H54 (cell line): ENCODE data around the gene FRMD3.

ENCODE experiments used
- DNase-seq: peaks from one replicate; pipeline ENCODE4 v3.0.0; 2011; ENCODE audit warnings: low spot score, mixed read lengths; ENCODE audit not compliant: insufficient read length
- FAIRE-seq: peaks from 3 replicates; lab custom pipeline; 2011; peaks lifted over from hg19 to GRCh38; lab: Jason Lieb, UNC
- POLR2A ChIP-seq: IDR thresholded peaks from 2 replicates; pipeline ENCODE4 v1.6.1; 2011; ENCODE audit warnings: low read depth, mild to moderate bottlenecking, low read length

Gene FRMD3

DNA sequence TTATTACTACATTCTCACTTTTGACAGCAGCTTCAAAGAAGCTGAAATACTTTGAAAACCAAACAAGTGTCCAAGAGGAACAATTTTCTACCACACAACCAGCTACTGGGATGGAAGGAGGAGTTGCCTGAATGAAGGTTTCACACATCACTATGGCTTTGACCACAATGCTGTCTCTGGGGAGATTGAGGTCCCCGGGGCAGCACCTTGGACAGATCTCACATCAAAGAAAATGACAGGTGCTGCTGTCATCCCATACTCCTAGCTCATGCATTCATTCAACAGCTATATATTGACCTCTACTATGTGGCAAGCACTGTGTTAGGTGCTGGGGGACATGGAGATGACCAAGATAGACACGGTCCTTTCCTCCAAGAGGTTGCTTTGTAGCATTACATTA, 242.1 kb downstream of the FRMD3 start:
- TF ChIP-seq POLR2A, result no peak
- FAIRE-seq (no peak), DNase-seq (no peak)

DNA sequence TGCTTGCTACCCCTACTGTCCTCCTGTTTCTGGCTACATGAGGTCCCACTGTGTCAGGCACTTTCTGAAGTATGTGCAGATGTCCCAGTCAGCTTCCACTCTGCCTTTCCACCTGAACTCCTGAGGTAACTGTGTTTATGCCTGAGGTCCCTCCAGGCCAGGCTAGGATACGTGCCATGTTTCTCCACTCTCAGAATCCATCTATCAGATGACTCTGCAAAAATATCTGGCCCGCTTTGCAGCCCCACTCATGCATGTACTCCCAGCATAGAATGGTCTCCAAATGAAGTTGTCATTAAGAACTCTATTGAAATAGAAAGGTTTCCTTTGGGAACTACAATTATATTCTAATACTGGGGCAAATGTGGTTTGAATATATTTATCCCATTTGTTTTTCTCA, 243.4 kb downstream of the FRMD3 start:
- no peak for DNase-seq
- no peak for FAIRE-seq
- TF ChIP-seq POLR2A, result no peak

DNA sequence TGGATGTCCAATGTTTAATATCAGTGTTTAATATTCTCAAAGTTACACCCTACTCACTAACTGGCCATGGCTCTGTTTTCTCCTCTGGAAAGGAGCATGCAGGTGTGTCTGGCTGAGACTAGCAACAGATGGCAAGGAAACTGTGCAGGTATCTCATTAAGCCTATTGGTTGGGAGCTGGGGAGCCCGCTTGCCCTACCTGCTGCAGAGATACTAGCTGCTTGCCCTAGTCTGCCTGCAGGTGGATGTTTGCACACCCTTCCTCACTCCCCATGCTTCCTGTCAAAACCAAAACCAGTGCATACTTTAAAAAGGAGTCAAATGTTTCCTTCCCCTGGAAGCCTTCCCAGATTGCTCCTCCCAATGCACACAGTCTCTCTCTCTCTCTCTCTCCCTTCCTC, 247.0 kb downstream of the FRMD3 start:
- no peak for FAIRE-seq
- TF ChIP-seq POLR2A, result no peak
- DNase-seq, result no peak

DNA sequence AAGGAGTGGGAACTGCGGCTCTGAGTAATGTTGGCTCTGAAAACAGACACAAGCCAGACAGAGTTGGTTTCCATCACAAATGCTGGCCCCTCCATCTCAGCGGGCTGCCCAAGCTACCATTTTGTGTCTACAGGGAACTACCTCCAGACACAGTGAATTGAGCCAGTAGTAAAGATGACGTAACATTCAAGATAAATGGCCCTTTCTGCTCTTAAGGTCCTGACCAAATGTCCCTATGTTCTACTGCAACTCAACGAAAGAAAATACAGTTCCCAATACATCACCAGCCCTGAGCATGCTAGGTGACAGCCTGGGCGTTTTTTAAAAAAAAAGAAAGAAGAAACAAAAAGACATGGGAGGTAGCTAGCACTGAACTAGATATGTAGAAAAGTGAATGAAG, 247.5 kb downstream of the FRMD3 start:
- no peak for TF ChIP-seq POLR2A
- no peak for DNase-seq
- no peak for FAIRE-seq

DNA sequence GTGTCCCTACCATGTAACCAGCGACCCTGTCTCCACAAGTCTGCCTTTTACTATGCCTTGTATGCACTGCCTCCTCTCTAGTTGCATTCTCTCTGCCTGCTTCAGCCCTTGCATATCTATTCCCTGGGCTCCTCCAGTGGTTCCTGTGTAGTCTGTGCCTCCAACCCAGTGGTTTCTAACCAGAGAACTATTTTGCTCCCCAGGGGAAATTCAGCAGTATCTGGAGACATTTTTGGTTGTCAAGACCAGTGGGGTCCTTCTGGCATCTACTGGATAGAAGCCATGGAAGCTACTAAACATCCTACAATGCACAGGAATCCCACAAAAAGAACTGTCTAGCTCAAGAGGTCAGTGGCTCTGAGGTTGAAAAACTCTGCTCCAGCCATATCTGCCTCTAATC, 251.2 kb downstream of the FRMD3 start:
- DNase-seq (no peak), FAIRE-seq (no peak)
- TF ChIP-seq POLR2A, result no peak

DNA sequence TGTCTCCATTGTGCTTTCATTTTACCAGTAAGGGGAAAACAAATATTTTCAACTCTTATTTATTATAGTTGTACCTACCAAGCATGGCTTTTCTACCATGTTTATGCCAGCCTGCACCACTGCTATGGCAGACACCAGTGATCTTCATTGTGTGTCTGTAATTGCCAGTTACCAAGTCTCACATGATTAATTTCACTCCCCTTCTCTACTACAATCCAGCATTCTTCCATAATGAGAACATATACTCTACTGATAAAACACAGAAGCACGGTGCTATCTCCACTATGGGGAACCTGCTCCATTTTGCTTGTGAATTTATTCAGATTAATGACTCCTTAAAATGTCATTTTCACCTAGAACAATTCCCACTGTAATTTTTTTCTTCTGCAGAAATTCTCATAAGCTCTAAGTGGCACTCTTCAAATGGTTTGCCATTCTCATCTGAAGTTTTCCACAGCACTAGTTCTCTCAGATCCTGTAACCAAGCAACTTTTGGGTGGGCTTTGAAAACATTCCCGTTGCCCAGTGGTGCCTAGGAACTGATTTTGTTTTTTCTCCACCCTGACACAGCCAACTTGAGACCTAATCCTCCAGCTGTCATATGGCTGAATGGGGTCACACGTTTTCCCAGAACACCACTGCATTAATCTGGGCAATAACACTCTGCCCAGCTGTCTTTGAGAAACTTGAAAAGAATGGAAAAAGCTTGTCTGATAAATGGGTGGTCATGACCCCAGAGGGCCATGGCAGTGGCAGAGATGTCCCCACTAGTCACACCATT, 252.6 kb downstream of the FRMD3 start:
- TF ChIP-seq POLR2A, result no peak
- no peak for FAIRE-seq
- DNase-seq, result no peak

DNA sequence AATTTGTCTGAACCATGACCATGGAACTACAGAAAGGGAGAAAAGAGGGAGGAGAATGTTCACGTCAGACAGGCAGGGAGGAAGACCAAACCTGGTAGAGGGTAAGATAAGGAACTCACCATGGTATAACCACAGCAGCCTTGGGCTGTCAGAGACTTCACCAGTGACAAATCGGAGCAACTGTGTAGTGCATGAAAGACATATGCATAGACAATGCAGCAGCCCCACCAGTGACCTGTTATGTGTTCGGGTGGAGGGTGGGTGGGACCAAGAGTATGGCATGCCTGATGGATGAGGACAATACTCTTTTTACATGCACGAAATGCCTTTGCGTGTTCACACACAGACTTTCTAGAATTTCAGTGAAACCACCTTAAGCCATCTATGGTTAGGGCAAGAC, 253.5 kb downstream of the FRMD3 start:
- TF ChIP-seq POLR2A, result no peak
- DNase-seq (no peak), FAIRE-seq (no peak)

DNA sequence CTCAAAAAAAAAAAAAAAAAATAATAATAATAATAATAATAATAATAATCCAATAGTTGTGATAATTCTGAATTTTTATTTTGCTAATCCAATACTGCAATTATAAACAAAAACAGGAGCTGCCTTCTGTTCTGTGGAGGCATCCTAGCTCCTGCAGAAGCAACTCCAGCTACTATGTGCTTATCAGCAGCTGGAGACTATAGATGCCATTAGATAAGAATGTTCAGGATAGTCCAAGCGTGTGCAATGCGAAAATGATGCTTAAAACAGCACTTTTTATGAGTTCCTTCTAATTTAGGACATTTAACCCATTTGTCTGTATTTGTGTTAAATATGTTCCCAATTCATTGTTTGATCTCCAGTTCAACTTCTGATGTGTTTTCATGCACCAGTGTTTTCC, 254.7 kb downstream of the FRMD3 start:
- no peak for FAIRE-seq
- TF ChIP-seq POLR2A, result no peak
- DNase-seq, result no peak

DNA sequence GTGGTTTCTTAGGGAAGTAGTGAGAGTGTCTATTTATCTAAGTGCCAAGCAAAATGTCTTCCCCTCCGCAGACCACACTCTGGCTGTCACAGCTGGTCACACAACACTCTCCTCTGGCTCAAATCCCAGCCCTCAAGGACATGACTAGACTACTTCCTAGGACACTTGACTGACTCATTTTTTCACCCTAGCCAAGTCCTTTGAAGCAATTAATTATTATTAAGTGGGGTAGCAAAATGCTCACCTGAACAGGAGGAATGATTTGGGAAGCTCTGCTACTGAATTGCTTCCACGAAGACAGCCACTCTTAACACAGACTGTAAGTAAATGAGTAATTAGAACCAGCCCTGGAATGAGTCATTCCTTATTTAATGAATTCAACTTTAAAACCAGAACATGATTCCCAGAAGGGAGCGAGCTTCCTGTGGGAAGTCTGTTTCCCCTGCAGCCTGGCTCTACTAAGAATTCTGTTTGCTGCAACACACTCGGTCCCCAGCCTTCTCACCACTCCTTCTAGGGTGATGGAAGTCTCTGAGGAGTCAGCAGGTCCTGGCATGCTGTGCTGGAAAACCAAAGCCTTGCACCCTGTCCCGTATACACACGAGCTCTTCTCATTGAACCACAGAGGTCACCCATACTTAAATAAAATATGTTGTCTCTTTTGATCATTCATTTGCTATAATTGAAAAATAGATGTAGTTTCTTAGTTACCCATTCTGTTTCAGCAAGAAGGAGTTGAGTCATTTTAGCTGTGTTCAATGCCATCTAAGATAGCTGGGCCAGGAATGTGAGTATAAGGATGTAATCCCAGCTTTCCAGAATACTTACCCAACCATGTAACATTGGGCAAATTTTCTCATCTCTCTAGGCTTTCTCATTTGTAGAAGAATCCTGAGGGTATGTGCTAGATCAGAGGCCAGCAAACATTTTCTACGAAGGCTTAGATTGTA, 256.6 kb downstream of the FRMD3 start:
- DNase-seq (no peak), FAIRE-seq (no peak)
- no peak for TF ChIP-seq POLR2A

DNA sequence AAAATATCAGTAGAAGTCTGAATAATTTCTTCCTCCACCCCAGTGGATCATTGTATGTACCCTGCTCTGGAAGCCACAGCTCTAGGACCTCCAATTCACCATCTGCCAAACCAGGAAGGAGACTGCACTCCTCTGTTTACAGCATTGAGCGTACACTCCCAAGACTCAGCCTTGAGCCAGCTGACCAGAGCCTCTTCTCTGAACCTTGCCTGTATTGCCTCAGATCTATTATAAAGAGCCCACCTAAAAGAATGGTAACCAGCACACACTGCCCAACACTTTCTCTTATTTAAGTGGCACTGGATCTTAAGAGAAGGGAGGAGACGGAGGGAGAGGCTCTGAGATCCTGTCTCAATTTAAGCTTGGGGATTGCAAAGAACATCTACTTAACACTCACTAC, 257.4 kb downstream of the FRMD3 start:
- no peak for FAIRE-seq
- no peak for TF ChIP-seq POLR2A
- no peak for DNase-seq

DNA sequence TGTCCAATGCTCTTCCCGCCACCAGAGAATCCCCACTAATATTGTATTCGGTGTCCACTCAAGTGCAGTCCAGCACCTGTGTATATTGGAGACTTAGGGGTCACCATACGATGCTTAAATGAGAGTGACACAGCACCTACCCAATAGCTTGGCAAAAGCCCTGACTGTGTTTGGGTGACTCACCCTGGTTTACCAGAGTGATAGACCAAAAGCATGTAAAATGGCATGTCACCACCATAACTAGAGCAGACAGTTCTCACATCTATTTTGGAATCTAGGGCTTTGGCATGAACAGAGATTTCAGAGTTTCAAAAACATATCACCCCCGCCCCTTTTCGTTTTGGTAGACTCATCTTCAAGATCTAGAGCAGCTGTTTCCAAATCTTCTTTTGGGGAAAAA, 257.9 kb downstream of the FRMD3 start:
- DNase-seq, result peak; percentile 42
- TF ChIP-seq POLR2A, result no peak
- FAIRE-seq, result peak; percentile 71

DNA sequence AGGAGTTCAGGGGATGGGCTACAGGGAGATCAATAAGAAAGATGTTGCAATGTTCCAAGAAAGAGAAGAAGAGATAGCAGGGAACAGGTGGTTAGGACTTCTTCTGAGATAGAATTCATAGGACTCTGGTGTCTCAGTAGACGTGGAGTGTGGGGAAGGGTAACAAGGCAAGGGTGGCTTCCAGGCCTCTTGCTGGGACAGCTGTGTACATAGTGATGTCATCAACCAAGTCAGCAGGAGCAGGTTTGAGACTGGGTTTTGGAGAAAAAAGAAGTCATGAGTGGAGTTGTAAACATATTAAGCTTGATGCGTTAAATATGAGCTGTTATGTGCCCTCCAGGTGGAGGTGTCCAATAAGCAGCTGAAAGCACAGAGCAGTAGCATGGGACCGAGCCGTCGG, 263.4 kb downstream of the FRMD3 start:
- FAIRE-seq (no peak), DNase-seq (no peak)
- no peak for TF ChIP-seq POLR2A

DNA sequence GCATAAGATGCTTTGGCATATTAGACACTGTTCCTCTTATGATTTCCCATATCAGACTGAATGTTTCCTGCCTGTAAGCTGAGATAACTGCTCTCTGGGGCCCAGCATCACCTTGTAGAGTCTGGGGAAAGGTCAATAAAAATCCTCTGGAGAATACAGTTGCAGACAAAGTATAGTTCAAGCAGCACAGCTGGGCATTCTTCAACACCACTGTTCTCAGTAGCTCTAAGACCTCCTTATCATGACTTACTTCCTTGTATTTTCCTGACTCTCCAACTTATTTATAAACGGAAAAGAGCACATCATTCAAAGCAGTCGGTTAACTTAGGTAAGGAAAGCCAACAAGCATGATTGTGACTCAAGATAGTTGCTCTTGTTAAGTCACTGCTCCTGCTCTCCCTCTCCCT, 266.5 kb downstream of the FRMD3 start:
- FAIRE-seq (no peak), DNase-seq (no peak)
- no peak for TF ChIP-seq POLR2A

DNA sequence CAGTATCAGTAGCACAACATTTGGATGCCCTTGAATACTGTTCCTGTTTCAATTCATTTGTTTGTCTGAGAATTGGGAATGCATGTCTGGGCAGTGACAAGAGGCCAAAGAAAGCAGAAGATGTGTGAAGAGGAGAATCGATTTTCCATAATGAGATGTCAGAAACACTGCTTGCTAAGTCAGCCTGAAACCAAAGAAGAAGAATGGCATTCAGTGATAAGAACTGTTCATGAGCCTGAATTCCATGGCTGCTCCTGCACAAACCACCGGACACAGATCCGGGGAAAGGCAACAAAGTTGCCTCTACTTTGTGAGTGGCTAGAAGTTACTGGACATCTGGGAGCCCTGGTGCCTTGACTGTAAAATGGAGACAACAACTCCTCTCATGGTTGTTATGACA, 268.1 kb downstream of the FRMD3 start:
- DNase-seq (no peak), FAIRE-seq (no peak)

More for the DNA sequence above, 268.1 kb downstream of the FRMD3 start:
- no peak for TF ChIP-seq POLR2A
